ENCODE data around the gene GRB10.

GRCh38 chr7:50562136-50562535, 220.6 kb downstream of the GRB10 start:
- TF ChIP-seq POLR2A (IDR thresholded peaks at IDR 0.05) (no peak), CTCF (IDR thresholded peaks at IDR 0.05) (no peak)

Measured in testis (tissue), 2 donors.